OCI-LY3 (cell line): Measurements from ENCODE around the gene SMIM3.

Experiments
- H2AFZ ChIP-seq: fragments of 200-600, 300-600 bp; shearing (Covaris generic); 2 replicates; pipeline ENCODE4 v1.6.0; 2014; ENCODE audit warnings: antibody characterized with exemption, low read depth, low read length
- H3K27ac ChIP-seq: fragments of 200-600, 300-600 bp; sonication (generic); 2 replicates; pipeline ENCODE4 v1.5.1; 2014; ENCODE audit warnings: mild to moderate bottlenecking, low read length, moderate library complexity, mixed read lengths
- H3K27me3 ChIP-seq: fragments of 200-600, 300-600 bp; sonication (generic); 2 replicates; pipeline ENCODE4 v1.6.1; 2014; ENCODE audit warnings: low read depth, low read length, mixed read lengths
- H3K36me3 ChIP-seq: fragments of 200-600, 300-600 bp; sonication (generic); replicated peaks from 2 replicates; pipeline ENCODE3; 2014; ENCODE audit warnings: low read depth, low read length, mixed read lengths
- H3K4me1 ChIP-seq: fragments of 300-600, 200-600 bp; sonication (generic); 2 replicates; pipeline ENCODE4 v1.6.1; 2014; ENCODE audit warnings: low read length, mixed read lengths
- H3K4me2 ChIP-seq: fragments of 200-600, 300-600 bp; sonication (generic); 2 replicates; pipeline ENCODE4 v1.6.1; 2014; ENCODE audit warnings: low read length, mixed read lengths
- H3K4me3 ChIP-seq: fragments of 300-600, 200-600 bp; sonication (generic); 2 replicates; pipeline ENCODE4 v1.5.1; 2014; ENCODE audit warnings: antibody characterized with exemption, mild to moderate bottlenecking, low read length, moderate library complexity
- H3K79me2 ChIP-seq: fragments of 300-600, 200-600 bp; shearing (Covaris generic); 2 replicates; pipeline ENCODE4 v1.6.1; 2014; ENCODE audit warnings: mild to moderate bottlenecking, low read length, mixed read lengths
- H3K9ac ChIP-seq: fragments of 300-600, 200-600 bp; shearing (Covaris generic); 2 replicates; pipeline ENCODE4 v1.6.0; 2014; ENCODE audit warnings: mild to moderate bottlenecking, low read length, moderate library complexity
- H3K9me3 ChIP-seq: fragments of 200-600, 300-600 bp; shearing (Covaris generic); 2 replicates; pipeline ENCODE4 v1.6.1; 2014; ENCODE audit warnings: low read length, mixed read lengths; ENCODE audit not compliant: insufficient read depth
- H4K20me1 ChIP-seq: fragments of 200-600, 300-600 bp; sonication (generic); 2 replicates; pipeline ENCODE4 v1.6.1; 2016; ENCODE audit warnings: low read length, mixed read lengths; ENCODE audit not compliant: insufficient read depth
- EZH2phosphoT487 ChIP-seq: fragments of 200-600 bp; shearing (Covaris generic); IDR thresholded peaks from 2 replicates; pipeline ENCODE4 v1.6.1; 2018; ENCODE audit warnings: antibody characterized with exemption, mixed run types, low read depth
- TF ChIP-seq, protein P1 (sequence below): fragments of 200-600, 300-600 bp; sonication (generic); IDR thresholded peaks from 2 replicates; pipeline ENCODE4 v1.5.1; 2014; ENCODE audit warnings: antibody characterized with exemption, low read length, low read depth

Gene SMIM3

DNA sequence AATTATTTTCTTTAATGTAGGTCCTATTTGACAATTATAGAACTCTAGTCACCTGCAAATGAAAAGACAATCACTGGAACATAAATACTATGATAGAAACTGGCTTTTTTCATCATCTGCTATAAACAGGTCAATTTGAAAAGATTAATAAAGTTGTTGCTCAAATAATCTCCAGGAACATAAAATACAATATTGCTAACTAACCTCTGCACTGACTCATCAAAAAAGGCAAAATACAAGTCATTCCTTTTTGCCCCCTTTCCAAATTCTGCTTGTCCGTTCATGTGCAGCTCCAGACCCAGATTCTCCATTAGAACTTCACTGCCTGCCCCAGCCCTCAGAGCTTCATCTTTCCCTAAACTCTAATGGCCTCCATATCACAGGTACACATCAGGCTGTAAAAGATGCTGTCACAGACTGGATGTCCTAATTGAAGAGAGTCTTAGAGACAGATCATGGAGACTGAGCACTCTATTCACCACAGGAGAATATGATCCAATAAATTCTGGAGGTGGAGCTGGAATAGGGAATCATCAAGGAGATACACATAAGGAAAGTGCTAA lies 21.4 kb upstream of the SMIM3 start:
- H3K9ac ChIP-seq = peak overlapping the region; percentile 85

GRCh38 chr5:150758203-150758530 lies 20.4 kb upstream of the SMIM3 start:
- TF ChIP-seq EZH2phosphoT487 = no peak
- TF ChIP-seq, protein P1, sequence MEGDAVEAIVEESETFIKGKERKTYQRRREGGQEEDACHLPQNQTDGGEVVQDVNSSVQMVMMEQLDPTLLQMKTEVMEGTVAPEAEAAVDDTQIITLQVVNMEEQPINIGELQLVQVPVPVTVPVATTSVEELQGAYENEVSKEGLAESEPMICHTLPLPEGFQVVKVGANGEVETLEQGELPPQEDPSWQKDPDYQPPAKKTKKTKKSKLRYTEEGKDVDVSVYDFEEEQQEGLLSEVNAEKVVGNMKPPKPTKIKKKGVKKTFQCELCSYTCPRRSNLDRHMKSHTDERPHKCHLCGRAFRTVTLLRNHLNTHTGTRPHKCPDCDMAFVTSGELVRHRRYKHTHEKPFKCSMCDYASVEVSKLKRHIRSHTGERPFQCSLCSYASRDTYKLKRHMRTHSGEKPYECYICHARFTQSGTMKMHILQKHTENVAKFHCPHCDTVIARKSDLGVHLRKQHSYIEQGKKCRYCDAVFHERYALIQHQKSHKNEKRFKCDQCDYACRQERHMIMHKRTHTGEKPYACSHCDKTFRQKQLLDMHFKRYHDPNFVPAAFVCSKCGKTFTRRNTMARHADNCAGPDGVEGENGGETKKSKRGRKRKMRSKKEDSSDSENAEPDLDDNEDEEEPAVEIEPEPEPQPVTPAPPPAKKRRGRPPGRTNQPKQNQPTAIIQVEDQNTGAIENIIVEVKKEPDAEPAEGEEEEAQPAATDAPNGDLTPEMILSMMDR = no peak
- H4K20me1 ChIP-seq = no peaks in the 10 kb centered on the region
- peaks cover 23% of the 10 kb centered on the region for H3K79me2 ChIP-seq
- H3K9ac ChIP-seq = peak overlapping the region; percentile 85
- peak overlapping the region; percentile 78 for H3K4me2 ChIP-seq
- peak overlapping the region; percentile 98 for H3K4me3 ChIP-seq
- peaks cover 16% of the 10 kb centered on the region for H3K36me3 ChIP-seq
- H2AFZ ChIP-seq = no peak overlapping the region; the same call in 1 of the 2 replicates
- H3K27me3 ChIP-seq = no peaks in the 10 kb centered on the region
- H3K9me3 ChIP-seq = no peaks in the 10 kb centered on the region
- peak overlapping the region; percentile 84 for H3K27ac ChIP-seq
- H3K4me1 ChIP-seq = peaks cover 10% of the 10 kb centered on the region

More for the DNA sequence above, 21.4 kb upstream of the SMIM3 start:
- H3K79me2 ChIP-seq = peaks cover 23% of the 10 kb centered on the region
- no peak overlapping the region for H2AFZ ChIP-seq
- H3K9me3 ChIP-seq = no peaks in the 10 kb centered on the region
- H3K4me2 ChIP-seq = peak overlapping the region; percentile 78
- no peaks in the 10 kb centered on the region for H3K27me3 ChIP-seq
- H4K20me1 ChIP-seq = no peaks in the 10 kb centered on the region
- H3K36me3 ChIP-seq = peaks cover 19% of the 10 kb centered on the region
- H3K27ac ChIP-seq = no peak overlapping the region
- TF ChIP-seq, protein P1 = no peak
- no peak for TF ChIP-seq EZH2phosphoT487
- peaks cover 11% of the 10 kb centered on the region for H3K4me1 ChIP-seq
- H3K4me3 ChIP-seq = peak overlapping the region; percentile 98

GRCh38 chr5:150758531-150759333 lies 19.8 kb upstream of the SMIM3 start, which contains the start of gene DCTN4:
Gene DCTN4, minus strand, starts transcription at chr5:150759017. Its CDS starts 24 bp downstream, at chr5:150758993.
- peak within 1 kb of the TSS; percentile 98 for H3K4me3 ChIP-seq
- no peak for TF ChIP-seq EZH2phosphoT487
- TF ChIP-seq, protein P1 = no peak
- peaks cover 10% of the 10 kb centered on the region for H3K4me1 ChIP-seq
- peaks cover 12% of the 10 kb centered on the region for H3K36me3 ChIP-seq
- H3K79me2 ChIP-seq = peaks cover 23% of the 10 kb centered on the region
- peak within 1 kb of the TSS; percentile 97 for H2AFZ ChIP-seq
- peak within 1 kb of the TSS; percentile 85 for H3K9ac ChIP-seq
- H3K9me3 ChIP-seq = no peaks in the 10 kb centered on the region
- peak within 1 kb of the TSS; percentile 84 for H3K27ac ChIP-seq
- H3K27me3 ChIP-seq = no peaks in the 10 kb centered on the region
- H4K20me1 ChIP-seq = no peaks in the 10 kb centered on the region
- peak within 1 kb of the TSS; percentile 92 for H3K4me2 ChIP-seq

- Histone ChIP-seq H4K20me1 (no peaks in the 10 kb centered on the region), H3K27ac (peak overlapping the region; percentile 84), H3K9ac (peak overlapping the region; percentile 85), H3K9me3 (no peaks in the 10 kb centered on the region), H3K27me3 (no peaks in the 10 kb centered on the region), H2AFZ (peak overlapping the region; percentile 97), H3K4me3 (peak overlapping the region; percentile 98), H3K36me3 (peaks cover 12% of the 10 kb centered on the region), H3K79me2 (peaks cover 23% of the 10 kb centered on the region), H3K4me2 (peak overlapping the region; percentile 92), H3K4me1 (peaks cover 10% of the 10 kb centered on the region)
- no peak for TF ChIP-seq EZH2phosphoT487
- TF ChIP-seq, protein P1 = no peak
Measured at GRCh38 chr5:150759334-150759583, 19.3 kb upstream of the SMIM3 start.
